ENCODE data around the gene SORCS1.

The SORCS1 gene

DNA sequence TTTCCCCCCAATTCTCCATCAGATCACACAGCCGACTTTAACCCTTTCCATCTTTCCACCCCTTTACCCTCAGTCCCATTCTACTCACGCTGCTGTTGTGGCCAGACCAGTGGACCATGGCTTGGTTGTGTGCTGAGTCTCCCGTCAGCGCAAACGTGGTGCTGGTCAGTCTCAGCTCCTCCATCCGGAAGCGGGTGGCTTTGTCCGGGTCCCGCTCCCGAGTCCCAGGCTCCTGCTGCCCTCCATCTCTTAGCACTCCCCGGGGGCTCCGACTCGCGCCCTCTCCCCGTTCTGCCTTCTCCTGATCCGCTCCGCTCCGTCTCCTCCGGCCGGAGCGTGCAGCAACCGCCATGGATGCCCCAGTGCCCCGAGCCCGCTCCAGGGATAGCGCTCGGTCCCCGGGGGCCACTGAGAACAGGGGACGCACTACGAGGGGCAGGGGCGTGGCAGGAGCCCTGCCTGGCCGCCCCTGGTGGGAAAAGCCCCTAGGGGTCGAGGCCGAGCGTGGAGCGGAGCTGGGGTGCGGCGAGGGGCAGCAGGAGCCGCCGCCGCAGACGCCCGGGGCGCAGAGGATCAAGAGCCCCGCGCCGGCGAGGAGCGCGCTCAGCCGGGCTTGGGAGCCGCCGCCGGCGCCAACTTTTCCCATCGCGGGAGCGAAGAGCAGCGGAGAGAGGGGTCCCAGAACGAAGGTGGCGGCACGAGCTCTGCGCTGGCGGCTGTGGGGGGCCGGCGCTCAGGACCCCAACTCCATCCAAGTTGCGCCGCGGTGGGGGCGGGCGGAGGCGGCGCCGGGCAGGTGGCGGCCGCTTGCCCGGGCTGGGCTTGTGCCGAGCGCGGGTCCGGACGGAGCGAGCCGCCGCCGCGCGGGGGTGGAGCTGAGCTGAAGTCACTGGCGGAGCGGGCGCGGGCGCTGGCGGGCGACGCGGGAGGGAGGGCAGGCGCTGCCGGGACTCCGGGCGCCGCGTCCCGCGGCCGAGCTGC is at the start of gene SORCS1:
SORCS1 (minus strand) TSS at position 826 of the 981 bp plus-strand sequence.
- DNase-seq (ENCODE audit: low read depth), result no peak
- TF ChIP-seq, protein P1, sequence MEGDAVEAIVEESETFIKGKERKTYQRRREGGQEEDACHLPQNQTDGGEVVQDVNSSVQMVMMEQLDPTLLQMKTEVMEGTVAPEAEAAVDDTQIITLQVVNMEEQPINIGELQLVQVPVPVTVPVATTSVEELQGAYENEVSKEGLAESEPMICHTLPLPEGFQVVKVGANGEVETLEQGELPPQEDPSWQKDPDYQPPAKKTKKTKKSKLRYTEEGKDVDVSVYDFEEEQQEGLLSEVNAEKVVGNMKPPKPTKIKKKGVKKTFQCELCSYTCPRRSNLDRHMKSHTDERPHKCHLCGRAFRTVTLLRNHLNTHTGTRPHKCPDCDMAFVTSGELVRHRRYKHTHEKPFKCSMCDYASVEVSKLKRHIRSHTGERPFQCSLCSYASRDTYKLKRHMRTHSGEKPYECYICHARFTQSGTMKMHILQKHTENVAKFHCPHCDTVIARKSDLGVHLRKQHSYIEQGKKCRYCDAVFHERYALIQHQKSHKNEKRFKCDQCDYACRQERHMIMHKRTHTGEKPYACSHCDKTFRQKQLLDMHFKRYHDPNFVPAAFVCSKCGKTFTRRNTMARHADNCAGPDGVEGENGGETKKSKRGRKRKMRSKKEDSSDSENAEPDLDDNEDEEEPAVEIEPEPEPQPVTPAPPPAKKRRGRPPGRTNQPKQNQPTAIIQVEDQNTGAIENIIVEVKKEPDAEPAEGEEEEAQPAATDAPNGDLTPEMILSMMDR (conservative IDR thresholded peaks at IDR 0.05; ENCODE audit: low read depth, low read length), result no peak
- peak within 1 kb of the TSS; percentile 26 for H3K4me3 ChIP-seq (ENCODE audit: low read length)

DNA sequence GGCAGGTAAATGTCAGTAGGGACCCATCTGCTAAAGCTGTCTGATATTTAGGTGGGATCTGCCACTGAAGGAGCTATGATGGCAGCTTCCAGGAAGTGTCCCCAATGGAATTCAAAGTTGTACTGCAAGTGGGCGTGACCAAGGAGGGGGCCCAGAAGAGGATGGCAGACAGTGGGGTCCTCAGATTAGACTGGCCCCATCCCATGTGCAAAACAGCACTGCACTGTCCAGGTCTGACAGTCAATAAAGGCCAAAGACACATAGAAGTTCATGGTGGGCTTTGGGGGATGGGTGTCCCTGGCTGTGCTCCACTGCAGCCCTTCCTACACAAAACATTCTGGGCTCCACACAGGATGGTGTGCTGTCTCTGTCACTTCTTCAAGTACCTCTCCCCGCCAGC is 49.8 kb upstream of the SORCS1 start:
- TF ChIP-seq, protein P1 (conservative IDR thresholded peaks at IDR 0.05; ENCODE audit: low read depth, low read length), result no peak
- DNase-seq (ENCODE audit: low read depth), result no peak
- no peak overlapping the region for H3K4me3 ChIP-seq (ENCODE audit: low read length)

DNA sequence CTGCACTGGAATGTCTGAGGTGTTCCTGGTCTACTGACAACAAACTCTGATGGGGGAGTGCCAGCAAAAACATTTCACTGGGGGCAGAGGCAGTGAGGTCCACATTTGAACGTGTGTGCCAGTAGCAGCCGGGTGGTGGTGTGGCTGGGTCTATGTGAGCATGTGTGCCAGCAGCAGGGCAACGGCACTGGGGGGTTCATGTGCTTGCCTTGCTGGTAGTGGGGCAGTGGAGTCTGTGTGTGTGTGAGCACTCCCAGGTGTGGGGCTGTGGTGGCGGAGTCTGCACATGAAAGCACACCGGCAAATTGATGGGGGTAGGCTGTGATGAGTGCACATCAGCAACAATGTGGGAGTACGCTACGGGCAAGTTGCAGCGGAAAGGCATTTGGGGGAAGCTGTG is 49.4 kb upstream of the SORCS1 start:
- DNase-seq (ENCODE audit: low read depth), result no peak
- TF ChIP-seq, protein P1 (conservative IDR thresholded peaks at IDR 0.05; ENCODE audit: low read depth, low read length), result no peak
- no peak overlapping the region for H3K4me3 ChIP-seq (ENCODE audit: low read length)

DNA sequence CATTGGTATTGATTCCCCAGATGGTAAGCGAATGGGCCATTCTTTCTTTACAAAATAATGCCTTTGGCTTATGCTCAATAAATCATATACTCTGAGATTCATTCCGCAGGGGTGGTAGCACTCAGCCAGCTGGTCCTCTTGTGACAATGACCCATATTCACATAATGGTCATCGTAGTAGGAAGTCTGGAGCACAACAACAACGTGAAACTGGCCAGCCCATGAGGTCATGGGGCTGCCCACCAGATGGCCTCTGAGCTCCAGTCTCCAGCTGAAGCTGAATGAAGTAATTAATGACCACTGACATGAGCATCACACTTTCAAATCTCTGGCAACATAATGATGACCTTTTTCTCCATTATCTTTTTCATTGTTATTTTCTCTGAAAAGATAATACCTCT is 42.3 kb upstream of the SORCS1 start:
- H3K4me3 ChIP-seq (ENCODE audit: low read length), result no peak overlapping the region
- TF ChIP-seq, protein P1 (conservative IDR thresholded peaks at IDR 0.05; ENCODE audit: low read depth, low read length), result no peak
- no peak for DNase-seq (ENCODE audit: low read depth)

DNA sequence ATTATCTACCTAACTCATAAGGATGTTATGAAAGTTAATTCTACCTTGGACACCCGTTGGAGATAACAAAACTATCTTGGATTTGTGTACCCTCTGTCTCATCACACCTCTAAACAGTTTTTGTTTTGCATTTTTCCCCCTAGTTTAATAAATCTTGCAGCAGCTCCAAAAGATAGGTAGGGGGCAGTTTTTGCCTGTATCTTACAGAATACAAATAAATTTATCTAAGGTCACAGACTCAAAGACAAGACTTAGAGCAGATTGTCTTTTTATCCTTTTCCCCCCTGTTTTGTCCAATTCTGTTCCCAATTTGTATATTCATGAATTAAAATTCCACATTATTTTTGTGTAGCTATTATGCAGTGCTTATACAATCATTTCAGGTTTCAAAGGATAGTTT is 5.0 kb upstream of the SORCS1 start:
- H3K4me3 ChIP-seq (ENCODE audit: low read length), result no peak overlapping the region
- TF ChIP-seq, protein P1 (conservative IDR thresholded peaks at IDR 0.05; ENCODE audit: low read depth, low read length), result no peak
- DNase-seq (ENCODE audit: low read depth), result no peak

DNA sequence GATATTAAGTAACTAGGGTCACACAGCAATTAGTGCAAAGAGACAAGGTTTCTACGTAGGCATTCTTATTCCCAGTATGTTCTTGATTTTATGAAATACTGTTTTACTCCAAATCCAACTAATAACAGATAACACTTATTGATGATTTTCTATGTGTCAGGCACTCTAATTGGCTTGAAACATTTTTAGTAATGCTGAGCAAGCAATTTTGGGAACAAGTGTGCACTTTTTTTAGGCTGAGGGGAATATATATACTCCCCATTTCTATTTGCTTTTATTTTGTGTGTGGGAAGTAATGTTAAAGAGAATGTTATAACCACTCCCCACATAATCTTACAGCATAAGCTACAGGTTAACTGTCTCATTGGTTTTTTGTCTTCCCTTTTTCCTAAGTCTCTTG is 4.2 kb upstream of the SORCS1 start:
- no peak for DNase-seq (ENCODE audit: low read depth)
- no peak overlapping the region for H3K4me3 ChIP-seq (ENCODE audit: low read length)
- TF ChIP-seq, protein P1 (conservative IDR thresholded peaks at IDR 0.05; ENCODE audit: low read depth, low read length), result no peak

DNA sequence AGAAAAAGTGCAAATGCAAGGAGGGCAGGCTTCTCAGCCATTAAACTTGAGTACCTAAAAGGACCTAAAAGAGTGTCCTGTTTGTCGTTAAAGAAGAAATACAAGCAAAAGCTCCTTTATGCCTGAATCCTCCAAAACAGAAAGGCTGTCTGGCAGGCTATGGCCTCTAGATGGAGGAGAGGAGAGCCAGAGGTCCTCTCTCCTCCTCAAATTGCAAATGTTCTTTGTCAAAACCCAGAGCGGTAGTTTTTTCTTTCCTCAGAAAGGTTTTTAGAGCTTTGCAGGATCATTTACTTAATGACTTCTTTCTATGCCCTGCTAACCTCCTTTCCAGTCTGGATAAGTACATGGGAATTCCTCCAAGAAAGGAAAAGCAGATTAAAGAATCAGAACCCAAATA is 1.9 kb upstream of the SORCS1 start:
- no peak overlapping the region for H3K4me3 ChIP-seq (ENCODE audit: low read length)
- TF ChIP-seq, protein P1 (conservative IDR thresholded peaks at IDR 0.05; ENCODE audit: low read depth, low read length), result no peak
- no peak for DNase-seq (ENCODE audit: low read depth)

Data from retinal pigment epithelial cell (primary cell).